Adipocyte (in vitro differentiated cells): ENCODE measurements around the gene MRPL47.
"Not testable (repeated sequence)": the region's sequence is repeated elsewhere in the genome, so short reads cannot be mapped to it uniquely, and the experiment has no call there.

Experiments
- DNase-seq: peaks from one replicate; pipeline ENCODE4 v3.0.0-alpha.2; 2015; ENCODE audit warnings: low read depth
- H3K27me3 ChIP-seq: replicated peaks from 2 replicates; pipeline ENCODE4 v1.7.0; 2013; ENCODE audit warnings: mild to moderate bottlenecking, low read length, moderate library complexity; ENCODE audit not compliant: control insufficient read depth, insufficient read depth
- H3K36me3 ChIP-seq: 2 replicates; pipeline ENCODE4 v1.7.0; 2013; ENCODE audit warnings: low read length, mild to moderate bottlenecking, moderate library complexity; ENCODE audit not compliant: control insufficient read depth, insufficient read depth, severe bottlenecking
- H3K4me1 ChIP-seq: 2 replicates; pipeline ENCODE4 v1.7.0; 2013; ENCODE audit warnings: mild to moderate bottlenecking, low read length, moderate library complexity; ENCODE audit not compliant: control insufficient read depth, insufficient read depth
- H3K4me3 ChIP-seq: 2 replicates; pipeline ENCODE4 v1.7.0; 2013; ENCODE audit warnings: mild to moderate bottlenecking, low read length, moderate library complexity
- H3K9ac ChIP-seq: 2 replicates; pipeline ENCODE4 v1.7.0; 2013; ENCODE audit warnings: mild to moderate bottlenecking, low read length, moderate library complexity
- H3K9me3 ChIP-seq: 2 replicates; pipeline ENCODE4 v1.7.0; 2013; ENCODE audit warnings: mild to moderate bottlenecking, low read length, moderate library complexity; ENCODE audit not compliant: control insufficient read depth

The MRPL47 gene

DNA sequence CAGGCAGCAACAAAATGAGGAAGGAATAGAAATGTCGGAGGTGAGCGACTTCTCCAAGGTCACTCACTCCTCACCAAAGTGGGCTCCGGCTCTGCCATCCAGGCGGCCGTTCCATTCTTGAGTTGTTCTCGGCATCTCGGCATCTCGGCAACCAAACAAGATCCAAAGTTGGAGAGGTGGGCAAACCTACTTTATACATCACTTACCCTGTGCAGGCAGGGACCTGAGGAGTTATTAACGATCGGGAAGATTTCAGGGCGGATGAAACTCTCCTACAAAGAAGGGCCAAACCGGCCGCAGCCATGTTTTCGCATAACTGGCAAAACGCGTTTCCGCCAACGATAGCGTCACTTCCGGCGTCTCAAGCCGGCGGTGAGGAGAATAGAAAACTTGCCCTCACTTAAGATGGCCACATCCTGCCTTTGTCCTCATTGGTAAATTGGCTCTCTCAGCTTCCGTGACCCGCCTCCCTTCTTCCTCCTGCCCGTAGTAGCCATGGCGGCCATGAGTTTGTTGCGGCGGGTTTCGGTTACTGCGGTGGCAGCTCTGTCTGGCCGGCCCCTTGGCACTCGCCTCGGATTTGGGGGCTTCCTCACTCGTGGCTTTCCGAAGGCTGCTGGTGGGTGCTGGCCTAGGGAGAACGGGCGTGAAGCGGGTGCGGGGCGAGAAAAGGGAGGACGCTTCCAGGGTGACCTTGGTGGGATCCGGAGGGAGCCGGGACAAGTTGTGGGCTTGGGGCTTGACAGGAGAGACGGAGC, at the start of gene MRPL47, which contains the start of gene NDUFB5:
MRPL47 (minus strand) TSS at position 318 of the 758 bp plus-strand sequence; CDS start at position 304, 14 bp downstream.
NDUFB5 (plus strand) TSS at position 474 of the 758 bp plus-strand sequence; CDS start at position 496, 22 bp downstream.
- H3K9me3 ChIP-seq = no peaks in the 10 kb centered on the region
- H3K9ac ChIP-seq = peak within 1 kb of the TSS; percentile 94
- H3K4me1 ChIP-seq = peaks cover 34% of the 10 kb centered on the region
- peak; percentile 99 for DNase-seq
- peaks cover 33% of the 10 kb centered on the region for H3K36me3 ChIP-seq
- peak within 1 kb of the TSS; percentile 99 for H3K4me3 ChIP-seq
- H3K27me3 ChIP-seq = no peaks in the 10 kb centered on the region

- peak; percentile 87 for DNase-seq
- H3K4me3 ChIP-seq = peak overlapping the region; percentile 92
- H3K4me1 ChIP-seq = peaks cover 12% of the 10 kb centered on the region
- no peaks in the 10 kb centered on the region for H3K27me3 ChIP-seq
- H3K9ac ChIP-seq = peak overlapping the region; percentile 95
- H3K9me3 ChIP-seq = no peaks in the 10 kb centered on the region
- no peaks in the 10 kb centered on the region for H3K36me3 ChIP-seq
These were observed 48.8 kb upstream of the MRPL47 start for GRCh38 chr3:179653096-179653797.

GRCh38 chr3:179652447-179653095, 48.1 kb upstream of the MRPL47 start, which contains the start of gene USP13:
TSS of gene USP13 (plus strand) at chr3:179653040. CDS start at chr3:179653226, 186 bp downstream.
- Histone ChIP-seq H3K27me3 (no peaks in the 10 kb centered on the region), H3K9me3 (no peaks in the 10 kb centered on the region), H3K4me3 (peak within 1 kb of the TSS; percentile 92), H3K4me1 (peaks cover 12% of the 10 kb centered on the region), H3K9ac (peak within 1 kb of the TSS; percentile 95), H3K36me3 (no peaks in the 10 kb centered on the region)
- peak; percentile 93 for DNase-seq

DNA sequence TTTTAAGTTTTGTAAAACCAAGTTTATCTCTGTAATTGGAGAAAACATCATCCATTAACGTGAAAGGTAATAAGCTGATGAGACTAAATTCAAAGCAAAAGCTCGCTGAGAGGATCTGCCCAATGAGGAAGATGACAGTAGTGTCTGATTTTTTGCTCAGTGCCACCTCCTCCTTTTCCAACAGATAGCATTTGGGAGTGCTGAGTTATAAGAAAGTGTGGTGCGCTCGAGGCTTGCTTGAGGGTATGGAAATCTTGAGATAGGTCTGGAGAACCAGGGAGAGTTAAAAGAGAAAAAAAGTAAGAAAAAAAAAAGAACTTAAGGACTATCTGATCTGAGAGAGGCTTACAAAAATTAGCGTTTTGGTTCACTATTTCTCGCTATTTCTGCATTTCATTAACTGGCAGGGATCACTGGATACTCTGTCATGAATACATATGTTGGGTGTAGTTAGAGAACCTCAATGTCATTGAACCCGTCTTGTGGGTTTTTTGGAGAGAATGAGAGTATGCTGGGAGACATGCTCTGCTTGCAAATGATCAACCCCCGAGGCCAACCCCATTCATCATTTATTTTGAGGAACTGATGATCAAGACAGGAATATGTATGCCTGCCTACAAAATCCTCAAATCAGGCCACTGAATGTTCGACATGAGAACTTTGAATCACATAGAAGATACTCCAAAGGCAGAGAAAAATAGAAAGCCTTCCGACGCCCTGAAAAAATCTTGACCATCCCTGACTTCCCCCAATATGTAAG, 47.4 kb upstream of the MRPL47 start:
- H3K4me3 ChIP-seq = peak overlapping the region; percentile 80
- H3K36me3 ChIP-seq = no peaks in the 10 kb centered on the region
- no peak for DNase-seq
- no peaks in the 10 kb centered on the region for H3K9me3 ChIP-seq
- peak overlapping the region; percentile 77 for H3K9ac ChIP-seq
- H3K4me1 ChIP-seq = peaks cover 12% of the 10 kb centered on the region
- no peaks in the 10 kb centered on the region for H3K27me3 ChIP-seq

DNA sequence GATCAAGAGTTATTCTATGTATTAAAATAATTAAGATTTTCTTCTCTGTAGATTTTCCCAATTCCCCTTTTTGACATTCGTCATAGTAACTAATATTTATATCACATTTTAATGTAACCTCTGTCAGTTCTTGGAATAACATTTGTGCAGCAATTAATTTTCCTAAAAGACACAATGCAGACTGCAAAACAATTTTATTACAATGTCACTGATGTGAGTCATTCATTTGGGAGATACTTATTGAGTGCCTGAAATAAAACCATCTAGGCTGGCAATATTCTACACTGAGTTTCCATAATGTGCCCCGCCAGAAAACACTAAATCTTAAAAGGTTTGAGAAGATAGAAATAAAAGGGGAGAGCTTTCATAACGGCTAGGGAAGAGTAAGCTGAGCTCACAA, 41.7 kb upstream of the MRPL47 start:
- H3K36me3 ChIP-seq = no peaks in the 10 kb centered on the region
- H3K4me3 ChIP-seq = no peak overlapping the region
- no peak for DNase-seq
- H3K9ac ChIP-seq = no peak overlapping the region
- H3K27me3 ChIP-seq = no peaks in the 10 kb centered on the region
- H3K9me3 ChIP-seq = no peaks in the 10 kb centered on the region
- H3K4me1 ChIP-seq = no peaks in the 10 kb centered on the region

DNA sequence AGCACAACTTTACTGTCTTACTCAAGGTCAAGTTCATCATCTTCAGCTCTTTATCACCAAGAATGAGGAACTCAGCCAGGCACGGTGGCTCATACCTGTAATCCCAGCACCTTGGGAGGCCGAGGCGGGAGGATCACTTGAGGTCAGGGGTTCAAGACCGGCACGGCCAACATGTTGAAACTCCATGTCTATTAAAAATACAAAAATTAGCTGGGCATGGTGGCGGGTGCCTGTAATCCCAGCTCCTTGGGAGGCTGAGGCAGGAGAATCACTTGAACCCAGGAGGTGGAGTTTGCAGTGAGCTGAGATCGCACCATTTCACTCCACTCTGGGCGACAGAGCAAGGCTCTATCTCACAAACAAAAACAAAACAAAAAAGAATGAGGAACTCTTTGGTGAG, 39.4 kb upstream of the MRPL47 start:
- not testable (repeated sequence) for H3K4me1 ChIP-seq, H3K4me3 ChIP-seq, H3K9ac ChIP-seq, H3K9me3 ChIP-seq, H3K27me3 ChIP-seq, H3K36me3 ChIP-seq, DNase-seq

DNA sequence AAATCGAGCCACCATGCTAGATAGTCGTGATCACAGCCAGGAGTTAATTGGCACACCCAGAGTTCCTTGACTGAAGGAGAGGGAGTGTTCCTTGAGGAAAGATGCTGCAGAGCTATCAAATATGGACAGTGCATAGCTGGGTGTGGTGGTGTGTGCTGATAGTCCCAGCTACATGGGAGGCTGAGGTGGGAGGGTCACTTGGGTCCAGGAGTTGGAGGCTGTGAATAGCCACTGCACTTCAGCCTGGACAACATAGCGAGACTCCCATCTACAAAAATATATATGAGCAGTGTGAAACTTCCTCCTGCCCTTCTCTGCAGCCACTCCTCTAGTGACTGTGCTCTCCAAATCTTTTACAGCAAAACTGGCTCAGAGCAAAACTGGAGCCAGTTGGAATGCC, 38.4 kb upstream of the MRPL47 start:
- DNase-seq = no peak
- Histone ChIP-seq H3K9ac (no peak overlapping the region), H3K4me1 (no peaks in the 10 kb centered on the region), H3K27me3 (no peaks in the 10 kb centered on the region), H3K36me3 (no peaks in the 10 kb centered on the region), H3K4me3 (no peak overlapping the region), H3K9me3 (no peaks in the 10 kb centered on the region)

DNA sequence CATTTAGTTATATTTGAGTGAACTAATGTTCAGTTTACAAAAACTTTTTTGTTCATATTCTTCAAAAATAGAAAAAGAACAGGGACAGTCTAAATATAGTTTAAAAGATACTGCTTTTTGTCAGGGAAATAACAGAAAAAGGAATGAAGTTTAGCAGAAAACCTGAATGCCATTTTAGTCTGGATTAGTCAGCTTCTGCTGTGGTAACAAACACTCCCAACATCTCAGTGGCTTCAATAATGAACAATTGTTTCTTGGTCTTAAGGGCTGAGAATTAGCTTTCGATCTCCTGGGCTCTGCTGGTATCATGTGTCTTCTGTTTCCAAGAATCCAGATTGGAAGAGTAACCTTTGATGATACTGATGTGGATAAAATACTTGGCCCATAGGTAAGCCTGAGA, 36.0 kb upstream of the MRPL47 start:
- no peak for DNase-seq
- Histone ChIP-seq H3K9ac (no peak overlapping the region), H3K36me3 (no peaks in the 10 kb centered on the region), H3K4me3 (no peak overlapping the region), H3K27me3 (no peaks in the 10 kb centered on the region), H3K9me3 (no peaks in the 10 kb centered on the region), H3K4me1 (no peaks in the 10 kb centered on the region)

DNA sequence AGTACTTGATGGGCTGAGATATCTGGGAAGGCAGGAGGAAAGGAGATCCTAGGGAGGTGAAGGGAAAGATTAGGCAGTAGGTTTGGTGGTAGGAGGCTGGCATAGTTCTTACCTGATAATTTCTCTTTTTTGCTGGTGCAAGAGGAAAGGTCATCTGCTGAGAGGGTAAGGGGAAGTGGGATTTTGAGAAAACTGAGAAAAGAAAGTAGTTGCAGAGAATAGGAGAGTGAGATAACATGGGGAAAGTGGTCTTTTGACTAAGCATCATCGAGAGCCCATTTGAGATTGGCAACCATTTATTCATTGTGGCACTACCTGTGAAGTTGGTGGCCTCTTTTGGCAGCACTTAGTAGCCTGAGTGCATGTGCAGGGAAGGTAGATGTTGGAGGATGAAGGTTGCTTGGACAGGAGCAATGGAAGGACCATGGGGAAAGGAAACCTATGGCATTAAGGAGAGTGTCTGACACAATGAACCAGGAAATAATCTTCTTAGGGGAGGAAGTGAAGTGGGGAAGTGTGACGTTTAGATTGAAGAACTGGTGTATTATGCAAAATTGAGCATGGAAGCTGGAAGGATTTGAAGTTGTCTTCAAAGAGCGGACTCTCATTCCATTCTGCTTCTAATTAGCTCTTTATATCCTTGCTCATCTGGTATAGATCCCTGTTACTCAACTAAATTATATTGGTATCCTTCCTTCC, 26.5 kb upstream of the MRPL47 start:
- H3K27me3 ChIP-seq = no peaks in the 10 kb centered on the region
- H3K9ac ChIP-seq = no peak overlapping the region
- H3K9me3 ChIP-seq = no peaks in the 10 kb centered on the region
- H3K4me1 ChIP-seq = no peaks in the 10 kb centered on the region
- no peak overlapping the region for H3K4me3 ChIP-seq
- no peak for DNase-seq
- H3K36me3 ChIP-seq = peaks cover 1% of the 10 kb centered on the region

DNA sequence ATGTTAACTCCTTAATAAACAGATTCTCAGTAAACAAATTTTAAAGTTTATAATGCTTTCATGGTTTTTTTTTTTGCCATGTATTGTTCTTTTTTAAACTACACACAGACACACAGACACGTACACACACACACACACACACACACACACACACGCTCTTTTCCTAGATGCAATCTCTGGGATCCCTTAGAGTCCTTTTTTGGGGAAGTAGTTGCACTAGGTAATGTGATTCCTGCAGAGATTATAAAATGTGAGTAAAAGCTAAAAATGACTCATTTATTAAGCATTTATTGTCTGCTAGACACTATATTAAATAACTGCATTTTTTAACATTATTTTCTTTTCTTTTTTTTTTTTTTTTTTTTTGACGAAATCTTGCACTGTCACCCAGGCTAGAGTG, 20.0 kb upstream of the MRPL47 start:
- Histone ChIP-seq H3K4me1 (no peaks in the 10 kb centered on the region), H3K36me3 (peaks cover 56% of the 10 kb centered on the region), H3K9me3 (no peaks in the 10 kb centered on the region), H3K9ac (no peak overlapping the region), H3K4me3 (no peak overlapping the region), H3K27me3 (no peaks in the 10 kb centered on the region)
- no peak for DNase-seq
